Endothelial cell of umbilical vein (primary cell): ENCODE data around the gene PRKAB2. TPM values are rescaled to one million over a fixed set of nuclear protein-coding genes. Genes with fewer than 3 reads are reported as not detected.

Experiments
- BruUV-seq: library from RNA; stranded (reverse); fragments of 400-500 nt; replicated peaks from 2 replicates; lab custom pipeline; 2021; lab: Mats Ljungman, UMichigan
- CTCF ChIA-PET: fragments of 300-600, 350-600 bp; sonication (Branson Sonifier 250); formaldehyde crosslinking; loops from one replicate; lab custom pipeline; 2021; ENCODE audit warnings: antibody characterized with exemption, inconsistent platforms; lab: Charles Lee
- POLR2A ChIA-PET: fragments of 300-600, 350-600 bp; sonication (Branson Sonifier 250); formaldehyde crosslinking; loops from one replicate; lab custom pipeline; 2021; ENCODE audit warnings: antibody characterized with exemption, inconsistent platforms; lab: Charles Lee
- DNase-seq: peaks from one replicate; pipeline ENCODE4 v3.0.0-alpha.2; 2011; ENCODE audit warnings: low read depth, low spot score
- FAIRE-seq: peaks from 2 replicates; lab custom pipeline; 2011; peaks lifted over from hg19 to GRCh38; lab: Jason Lieb, UNC
- H2AFZ ChIP-seq: 2 replicates; pipeline ENCODE4 v1.6.0; 2012; ENCODE audit warnings: low read depth, low read length, control low read depth, inconsistent platforms
- H3K27ac ChIP-seq: 2 replicates; pipeline ENCODE4 v1.5.1; 2011; ENCODE audit warnings: low read depth, mild to moderate bottlenecking, control low read depth, low read length, moderate library complexity; ENCODE audit not compliant: insufficient read depth
- H3K27me3 ChIP-seq, 2 experiments: 2 replicates each; pipeline versions ENCODE4 v1.6.0 to v1.6.1; 2011; ENCODE audit warnings: low read length in 2 of 2, mixed read lengths in 1 of 2; ENCODE audit not compliant: control insufficient read depth in 2 of 2, insufficient read depth in 2 of 2
- H3K36me3 ChIP-seq, 2 experiments: 2 replicates in 1 of 2; 3 replicates in 1 of 2; pipeline ENCODE4 v1.5.1; 2011; ENCODE audit warnings: low read length in 2 of 2, mild to moderate bottlenecking in 1 of 2, moderate library complexity in 1 of 2; ENCODE audit not compliant: control insufficient read depth in 2 of 2, insufficient read depth in 2 of 2; ENCODE audit errors: extremely low read depth in 1 of 2
- H3K4me1 ChIP-seq: 3 replicates; pipeline ENCODE4 v1.5.1; 2011; ENCODE audit warnings: mild to moderate bottlenecking, low read length; ENCODE audit not compliant: control insufficient read depth, insufficient read depth; ENCODE audit errors: extremely low read depth
- H3K4me2 ChIP-seq: 2 replicates; pipeline ENCODE4 v1.6.1; 2011; ENCODE audit warnings: low read length, control low read depth, mixed read lengths; ENCODE audit not compliant: insufficient read depth
- H3K4me3 ChIP-seq, 3 experiments: fragments of 200-600 bp in 1 of 3; sonication (generic), shearing (Covaris generic) in 1 of 3; replicated peaks in 1 of 3; 2 replicates each; pipeline ENCODE4 v1.5.1; 2011 to 2016; ENCODE audit warnings: control low read depth in 3 of 3, low read length in 3 of 3, mild to moderate bottlenecking in 2 of 3, inconsistent platforms in 1 of 3, low read depth in 1 of 3, moderate library complexity in 1 of 3; ENCODE audit not compliant: insufficient read depth in 1 of 3
- H3K79me2 ChIP-seq: 2 replicates; pipeline ENCODE4 v1.6.0; 2012; ENCODE audit warnings: low read length, inconsistent platforms; ENCODE audit not compliant: control insufficient read depth, insufficient read depth
- H3K9ac ChIP-seq: replicated peaks from 2 replicates; pipeline ENCODE3; 2011; ENCODE audit warnings: low read length, control low read depth; ENCODE audit not compliant: insufficient read depth; ENCODE audit errors: extremely low read depth
- H3K9me1 ChIP-seq: replicated peaks from 3 replicates; pipeline ENCODE4 v1.6.0; 2011; ENCODE audit warnings: mild to moderate bottlenecking, low read length; ENCODE audit not compliant: control insufficient read depth, insufficient read depth; ENCODE audit errors: extremely low read depth
- H3K9me3 ChIP-seq: replicated peaks from 2 replicates; pipeline ENCODE4 v1.5.1; 2012; ENCODE audit warnings: low read length, inconsistent platforms; ENCODE audit not compliant: control insufficient read depth, insufficient read depth
- H4K20me1 ChIP-seq: replicated peaks from 2 replicates; pipeline ENCODE3; 2011; ENCODE audit warnings: mild to moderate bottlenecking, low read length; ENCODE audit not compliant: control insufficient read depth, insufficient read depth; ENCODE audit errors: extremely low read depth
- FOS ChIP-seq: IDR thresholded peaks from 2 replicates; pipeline ENCODE4 v1.6.1; 2011; ENCODE audit warnings: mild to moderate bottlenecking, low read length, moderate library complexity, borderline replicate concordance; ENCODE audit not compliant: insufficient read depth
- GATA2 ChIP-seq: IDR thresholded peaks from 2 replicates; pipeline ENCODE4 v1.7.0; 2011; ENCODE audit warnings: low read depth, mild to moderate bottlenecking, moderate library complexity, mixed read lengths, low read length; ENCODE audit not compliant: insufficient read length, insufficient read depth
- JUN ChIP-seq: IDR thresholded peaks from 2 replicates; pipeline ENCODE4 v1.6.1; 2011; ENCODE audit warnings: borderline replicate concordance, low read depth; ENCODE audit not compliant: insufficient read length, insufficient read depth
- MAX ChIP-seq: IDR thresholded peaks from 2 replicates; pipeline ENCODE4 v1.6.1; 2011; ENCODE audit not compliant: insufficient read depth, insufficient read length
- MYC ChIP-seq: IDR thresholded peaks from one replicate; pipeline ENCODE4 v1.6.1; 2011; ENCODE audit warnings: mild to moderate bottlenecking, low read depth, low read length
- POLR2AphosphoS5 ChIP-seq: IDR thresholded peaks from 2 replicates; pipeline ENCODE4 v1.6.1; 2012; ENCODE audit warnings: low read depth, mild to moderate bottlenecking, control low read depth, low read length, moderate library complexity; ENCODE audit not compliant: insufficient read depth
- dilution Hi-C: fragments of 300-500 bp; cut with MboI; formaldehyde crosslinking; loops from one replicate; pipeline ENCODE4 v1.15.0; 2019; ENCODE audit warnings: low sequenced_read_pairs; ENCODE audit not compliant: extremely low pct_ligation_motif_present
- intact Hi-C: fragments of 100-400 bp; cut with micrococcal nuclease; formaldehyde crosslinking; loops from one replicate; pipeline ENCODE4 v1.10.0; 2022
- polyA plus RNA-seq, 4 experiments: library from polyadenylated mRNA; depleted of rRNA in 3 of 4; stranded (reverse) in 3 of 4; unstranded in 1 of 4; fragments of >200 nt; gene quantifications; 2 replicates each; pipeline versions ENCODE4 v1.2.1 to v1.2.3, GENCODE V29; 2011 to 2012; ENCODE audit warnings: missing spikeins in 1 of 4
- total RNA-seq: library from RNA; stranded (reverse); gene quantifications from 2 replicates; pipeline ENCODE4 v1.2.3, GENCODE V29; 2021
- TF ChIP-seq, protein P1 (sequence below), 2 donors: IDR thresholded peaks; 1 replicate in 1 of 2; 2 replicates in 1 of 2; pipeline ENCODE4 v1.5.1; 2011; ENCODE audit warnings: low read length in 2 of 2, mild to moderate bottlenecking in 2 of 2, moderate library complexity in 2 of 2, control low read depth in 1 of 2, inconsistent platforms in 1 of 2, low read depth in 1 of 2; ENCODE audit not compliant: insufficient read depth in 1 of 2; ENCODE audit errors: extremely low read depth in 1 of 2

PRKAB2 gene
- total and polyA plus RNA-seq, 2 donors (not counting 3 experiments of a cell fraction or from before 2014, with no cell fraction given), result 6.2 to 7.4 TPM

DNA sequence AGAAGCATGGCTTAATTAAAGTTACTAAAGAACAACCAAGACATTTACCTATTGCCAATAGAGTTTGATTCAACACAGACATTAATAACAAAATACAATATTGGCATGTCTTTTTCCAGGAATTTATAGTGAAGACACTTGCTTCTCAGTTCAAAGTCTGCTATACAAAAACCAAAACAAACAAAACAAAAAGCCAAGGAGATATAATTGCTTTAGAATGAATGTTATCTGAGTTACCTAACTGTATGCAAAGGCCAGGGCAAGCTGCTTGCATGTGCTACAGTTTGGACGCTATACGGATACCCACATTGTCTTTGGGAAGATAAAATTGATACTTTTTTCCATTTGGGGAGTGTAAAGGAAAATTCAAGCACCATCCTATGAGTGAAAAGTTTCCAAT, 39.3 kb upstream of the PRKAB2 start:
- DNase-seq, result no peak
- no peak for FAIRE-seq
- H4K20me1 ChIP-seq, result no peaks in the 10 kb centered on the region
- no peaks in the 10 kb centered on the region for H3K9me1 ChIP-seq
- H2AFZ ChIP-seq, result no peak overlapping the region
- no peaks in the 10 kb centered on the region for H3K9me3 ChIP-seq
- intact Hi-C loops, result no loop called here
- no peak overlapping the region for H3K4me3 ChIP-seq
- no peak overlapping the region for H3K27ac ChIP-seq
- H3K27me3 ChIP-seq, result no peaks in the 10 kb centered on the region
- dilution Hi-C loops, result no loop called here
- TF ChIP-seq MYC (no peak), FOS (no peak), MAX (no peak), GATA2 (no peak)
- TF ChIP-seq, protein P1, sequence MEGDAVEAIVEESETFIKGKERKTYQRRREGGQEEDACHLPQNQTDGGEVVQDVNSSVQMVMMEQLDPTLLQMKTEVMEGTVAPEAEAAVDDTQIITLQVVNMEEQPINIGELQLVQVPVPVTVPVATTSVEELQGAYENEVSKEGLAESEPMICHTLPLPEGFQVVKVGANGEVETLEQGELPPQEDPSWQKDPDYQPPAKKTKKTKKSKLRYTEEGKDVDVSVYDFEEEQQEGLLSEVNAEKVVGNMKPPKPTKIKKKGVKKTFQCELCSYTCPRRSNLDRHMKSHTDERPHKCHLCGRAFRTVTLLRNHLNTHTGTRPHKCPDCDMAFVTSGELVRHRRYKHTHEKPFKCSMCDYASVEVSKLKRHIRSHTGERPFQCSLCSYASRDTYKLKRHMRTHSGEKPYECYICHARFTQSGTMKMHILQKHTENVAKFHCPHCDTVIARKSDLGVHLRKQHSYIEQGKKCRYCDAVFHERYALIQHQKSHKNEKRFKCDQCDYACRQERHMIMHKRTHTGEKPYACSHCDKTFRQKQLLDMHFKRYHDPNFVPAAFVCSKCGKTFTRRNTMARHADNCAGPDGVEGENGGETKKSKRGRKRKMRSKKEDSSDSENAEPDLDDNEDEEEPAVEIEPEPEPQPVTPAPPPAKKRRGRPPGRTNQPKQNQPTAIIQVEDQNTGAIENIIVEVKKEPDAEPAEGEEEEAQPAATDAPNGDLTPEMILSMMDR (IDR thresholded peaks at IDR 0.05; ENCODE audit: extremely low read depth in 1 of 2, insufficient read depth in 1 of 2, low read depth in 1 of 2, low read length in 2 of 2), result no peak
- H3K4me1 ChIP-seq, result no peaks in the 10 kb centered on the region
- H3K9ac ChIP-seq, result no peak overlapping the region
- ChIA-PET POLR2A (no interaction called here), CTCF (no interaction called here)
- BruUV-seq, result no TSS peak
- no peak overlapping the region for H3K4me2 ChIP-seq
- no peaks in the 10 kb centered on the region for H3K79me2 ChIP-seq
- H3K36me3 ChIP-seq, result no peaks in the 10 kb centered on the region

DNA sequence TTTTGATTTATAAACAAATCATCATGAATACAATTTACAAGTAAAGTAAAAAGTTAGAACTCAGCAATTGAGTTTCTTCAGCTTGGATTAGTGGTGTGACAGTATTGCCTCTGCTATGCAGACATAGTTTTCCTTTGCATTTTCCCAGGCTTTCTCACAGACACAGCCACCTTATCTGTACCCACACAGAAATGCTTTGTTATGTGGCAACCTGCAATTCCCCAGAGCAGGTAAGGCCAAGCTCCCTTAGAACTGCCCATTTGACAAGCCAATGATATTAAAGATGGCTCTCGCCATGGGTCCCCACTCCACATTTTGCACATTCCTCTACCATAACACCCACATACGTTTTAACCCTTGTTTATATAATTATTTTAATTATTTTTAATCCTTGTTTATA, 38.7 kb upstream of the PRKAB2 start:
- dilution Hi-C loops, result no loop called here
- POLR2A ChIA-PET, result no interaction called here

More for the DNA sequence above, 38.7 kb upstream of the PRKAB2 start:
- no peaks in the 10 kb centered on the region for H3K9me3 ChIP-seq
- no peaks in the 10 kb centered on the region for H3K4me1 ChIP-seq
- no peaks in the 10 kb centered on the region for H3K36me3 ChIP-seq
- H3K4me2 ChIP-seq, result no peak overlapping the region
- no peak overlapping the region for H3K4me3 ChIP-seq
- TF ChIP-seq POLR2AphosphoS5 (no peak), FOS (no peak), MAX (no peak), JUN (no peak)
- no TSS peak for BruUV-seq
- H3K79me2 ChIP-seq, result no peaks in the 10 kb centered on the region
- no peaks in the 10 kb centered on the region for H3K27me3 ChIP-seq
- no peak for DNase-seq
- H2AFZ ChIP-seq, result no peak overlapping the region
- intact Hi-C loops, result no loop called here
- no peaks in the 10 kb centered on the region for H3K9me1 ChIP-seq
- no peak overlapping the region for H3K27ac ChIP-seq
- H3K9ac ChIP-seq, result no peak overlapping the region
- CTCF ChIA-PET, result no interaction called here
- no peaks in the 10 kb centered on the region for H4K20me1 ChIP-seq
- FAIRE-seq, result no peak
